Rectal smooth muscle tissue (tissue), 1 donor: ENCODE measurements around the gene NEU4.

Source experiments
- H3K27ac ChIP-seq: one replicate; pipeline ENCODE4 v1.7.0; 2013; ENCODE audit warnings: low read depth, low read length, inconsistent platforms
- H3K27me3 ChIP-seq: one replicate; pipeline ENCODE4 v1.7.0; 2013; ENCODE audit warnings: low read length; ENCODE audit not compliant: control insufficient read depth, insufficient read depth
- H3K36me3 ChIP-seq: one replicate; pipeline ENCODE4 v1.7.0; 2013; ENCODE audit warnings: low read length; ENCODE audit not compliant: control insufficient read depth, insufficient read depth
- H3K4me1 ChIP-seq: one replicate; pipeline ENCODE4 v1.7.0; 2013; ENCODE audit warnings: low read length; ENCODE audit not compliant: control insufficient read depth, insufficient read depth
- H3K4me3 ChIP-seq: one replicate; pipeline ENCODE4 v1.7.0; 2013; ENCODE audit warnings: low read length
- H3K9ac ChIP-seq: one replicate; pipeline ENCODE4 v1.7.0; 2013; ENCODE audit warnings: low read length

NEU4 gene

DNA sequence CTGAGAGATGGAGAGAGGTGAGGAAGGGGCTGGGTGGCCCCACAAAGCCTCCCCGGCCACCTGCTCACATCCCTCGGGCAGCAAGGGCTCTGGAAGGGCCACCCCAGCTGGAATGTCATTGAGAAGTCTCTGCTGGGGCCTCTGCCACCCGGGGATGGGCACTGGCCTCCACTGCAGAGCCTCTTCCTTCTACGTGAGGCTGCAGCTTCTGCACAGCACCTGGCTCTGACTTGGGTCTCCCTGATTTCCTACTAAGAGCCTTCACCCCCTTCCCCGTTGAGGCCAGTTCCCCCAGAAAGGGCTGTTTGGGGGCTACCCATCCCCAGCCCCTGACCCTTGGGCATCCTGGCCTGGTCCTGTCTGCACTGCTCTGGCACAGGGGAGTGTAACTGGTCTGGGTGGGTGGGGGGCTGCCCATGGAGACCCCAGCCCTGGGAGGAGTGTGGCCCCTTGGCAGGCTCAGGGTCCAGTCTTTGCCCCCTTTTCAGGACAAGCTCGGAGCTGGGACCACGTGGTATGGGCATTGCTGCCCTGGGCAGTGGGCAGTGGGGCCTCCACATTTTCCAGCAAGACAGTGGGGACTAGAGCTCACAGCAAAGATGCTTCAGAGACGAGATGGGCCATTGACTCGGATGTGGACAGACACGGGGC, 44.1 kb downstream of the NEU4 start:
- Histone ChIP-seq H3K36me3 (no peaks in the 10 kb centered on the region), H3K4me3 (no peak overlapping the region), H3K9ac (no peak overlapping the region), H3K27ac (no peak overlapping the region), H3K27me3 (no peaks in the 10 kb centered on the region), H3K4me1 (no peaks in the 10 kb centered on the region)

DNA sequence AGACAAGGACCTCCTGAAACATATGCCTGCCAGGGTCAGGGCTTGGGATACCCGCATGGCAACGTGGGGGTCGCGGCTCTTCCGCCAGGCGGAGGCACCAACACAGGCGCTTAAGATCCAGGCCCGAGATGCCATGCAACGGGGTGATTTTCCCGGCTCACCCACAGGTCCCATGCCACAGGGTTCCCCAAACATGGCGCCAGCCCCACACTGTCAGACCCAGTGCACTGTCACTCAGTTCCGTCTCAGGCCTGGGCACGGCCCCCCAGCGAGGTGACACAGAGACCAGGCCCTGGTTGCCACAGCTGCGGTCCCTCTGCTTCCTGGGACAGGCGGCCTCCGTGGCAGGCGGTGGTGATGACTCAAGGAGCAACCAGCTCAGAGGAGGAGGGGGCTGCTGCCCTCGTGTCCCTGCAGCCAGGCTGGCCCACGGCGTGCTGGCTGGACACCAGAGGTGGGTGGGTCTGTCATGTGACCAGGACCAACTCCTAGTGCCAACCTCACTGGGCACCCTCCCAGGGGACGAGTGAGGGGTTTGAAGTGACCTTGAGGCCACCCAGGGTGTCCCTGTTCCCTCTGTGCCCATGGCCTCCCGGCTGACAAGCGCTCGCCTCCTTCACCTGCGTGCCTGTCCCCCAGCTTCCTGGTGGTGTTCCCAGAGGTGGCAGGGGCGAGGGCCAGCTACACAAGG, 44.8 kb downstream of the NEU4 start:
- H3K27me3 ChIP-seq: no peaks in the 10 kb centered on the region
- no peaks in the 10 kb centered on the region for H3K36me3 ChIP-seq
- H3K27ac ChIP-seq: no peak overlapping the region
- no peak overlapping the region for H3K4me3 ChIP-seq
- H3K4me1 ChIP-seq: no peaks in the 10 kb centered on the region
- no peak overlapping the region for H3K9ac ChIP-seq

DNA sequence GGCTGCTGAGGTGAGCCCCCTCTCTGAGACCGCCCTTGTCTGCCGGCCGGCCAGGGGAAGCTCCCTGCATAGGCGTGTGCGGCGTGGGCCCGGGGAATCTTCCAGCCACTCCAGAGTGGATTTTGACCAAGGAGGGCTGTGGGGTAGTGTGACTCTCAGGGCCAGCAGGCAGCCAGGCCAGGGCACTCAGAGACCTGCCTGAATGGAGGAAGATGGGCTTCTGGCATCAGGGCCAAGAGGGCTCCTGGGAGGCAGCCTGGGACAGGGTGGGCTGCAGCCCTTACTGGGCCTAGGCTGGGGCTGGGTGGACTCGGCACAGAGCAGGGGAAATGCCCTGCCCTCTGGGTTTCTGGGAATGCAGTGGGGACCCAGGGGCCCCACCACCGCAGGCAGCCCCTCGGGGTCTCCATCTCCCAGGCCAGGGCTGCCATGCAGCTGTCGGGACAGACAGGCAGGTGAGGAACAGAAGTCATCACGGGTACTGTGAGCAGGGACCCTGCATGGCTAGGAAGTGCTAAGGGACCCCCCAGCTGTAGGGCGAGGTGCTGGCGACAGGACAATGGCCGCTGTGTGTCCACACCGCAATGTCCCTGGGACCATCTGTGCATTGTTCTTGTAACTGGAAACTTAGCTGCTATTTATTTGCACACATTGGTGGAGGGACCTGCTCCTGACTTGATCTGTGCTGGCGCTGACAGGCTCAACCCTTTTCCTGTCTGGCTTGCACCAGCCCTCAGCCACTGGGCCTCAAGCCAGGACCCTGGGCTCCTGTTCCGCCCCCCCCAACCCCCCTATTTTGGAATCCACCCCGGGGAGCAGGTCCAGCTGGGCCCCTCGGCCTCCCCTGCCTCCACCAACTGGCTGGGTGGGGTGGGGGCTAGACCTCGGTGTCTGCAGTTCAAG, 45.6 kb downstream of the NEU4 start:
- Histone ChIP-seq H3K4me1 (peaks cover 2% of the 10 kb centered on the region), H3K4me3 (no peak overlapping the region), H3K9ac (no peak overlapping the region), H3K27me3 (no peaks in the 10 kb centered on the region), H3K27ac (no peak overlapping the region), H3K36me3 (no peaks in the 10 kb centered on the region)

DNA sequence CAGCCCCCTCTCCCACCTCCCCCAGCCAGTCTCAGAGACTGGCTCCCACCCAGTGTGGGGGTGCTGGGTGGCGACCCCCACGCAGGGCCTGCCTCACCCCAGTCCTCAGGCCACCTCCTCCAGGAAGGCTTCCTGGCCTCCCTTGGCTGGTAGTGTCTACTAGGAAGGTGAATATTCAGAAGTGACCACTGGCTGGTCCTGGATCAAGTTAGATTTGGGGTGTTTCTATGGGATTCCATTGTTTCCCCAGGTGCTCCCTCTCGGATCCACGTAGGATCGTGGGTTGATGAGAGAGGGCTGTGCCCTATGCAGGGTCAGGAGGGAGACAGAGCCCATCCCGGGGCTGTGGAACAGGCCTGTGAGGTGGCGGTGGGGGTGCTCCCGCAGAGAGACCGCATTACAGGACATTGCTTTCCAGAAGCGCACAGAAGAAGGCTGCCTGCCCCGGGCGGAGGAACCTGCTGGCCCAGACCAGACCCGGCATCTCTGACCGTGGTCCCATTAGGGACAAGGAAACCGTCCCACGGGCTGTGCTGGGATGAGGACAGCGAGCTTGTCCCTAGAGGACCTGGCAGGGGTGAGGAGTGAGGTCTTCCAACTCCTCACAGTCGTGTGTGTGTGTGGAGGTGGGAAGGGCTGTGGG, 46.4 kb downstream of the NEU4 start:
- no peaks in the 10 kb centered on the region for H3K27me3 ChIP-seq
- no peak overlapping the region for H3K27ac ChIP-seq
- H3K4me3 ChIP-seq: no peak overlapping the region
- peaks cover 2% of the 10 kb centered on the region for H3K4me1 ChIP-seq
- H3K36me3 ChIP-seq: no peaks in the 10 kb centered on the region
- H3K9ac ChIP-seq: no peak overlapping the region

DNA sequence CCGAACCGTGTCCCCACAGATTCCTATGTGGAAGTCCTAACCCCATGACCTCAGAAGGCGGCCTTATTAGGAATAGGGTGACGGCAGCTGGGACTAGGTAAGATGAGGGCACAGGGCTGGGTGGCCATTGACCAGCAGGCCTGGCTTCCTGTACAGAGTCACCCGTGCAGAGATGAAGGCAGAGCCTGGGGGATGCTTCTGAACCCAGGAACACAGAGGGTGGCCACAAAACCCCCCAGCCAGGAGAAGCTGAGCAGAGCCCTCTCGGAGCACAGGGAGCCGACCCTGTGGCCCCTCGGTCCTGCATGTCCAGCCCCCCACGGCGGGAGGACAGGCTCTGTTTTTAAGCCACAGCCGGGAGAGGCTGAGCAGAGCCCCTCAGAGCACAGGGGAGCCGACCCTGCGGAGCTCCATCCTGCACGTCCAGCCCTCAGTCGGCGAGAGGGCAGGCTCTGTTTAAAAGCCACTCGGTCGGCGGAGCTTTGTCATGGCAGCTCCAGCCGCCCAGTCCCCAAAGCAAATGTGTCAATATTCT, 47.0 kb downstream of the NEU4 start:
- H3K36me3 ChIP-seq: no peaks in the 10 kb centered on the region
- no peak overlapping the region for H3K9ac ChIP-seq
- H3K4me3 ChIP-seq: no peak overlapping the region
- no peak overlapping the region for H3K27ac ChIP-seq
- no peaks in the 10 kb centered on the region for H3K27me3 ChIP-seq
- peaks cover 2% of the 10 kb centered on the region for H3K4me1 ChIP-seq

DNA sequence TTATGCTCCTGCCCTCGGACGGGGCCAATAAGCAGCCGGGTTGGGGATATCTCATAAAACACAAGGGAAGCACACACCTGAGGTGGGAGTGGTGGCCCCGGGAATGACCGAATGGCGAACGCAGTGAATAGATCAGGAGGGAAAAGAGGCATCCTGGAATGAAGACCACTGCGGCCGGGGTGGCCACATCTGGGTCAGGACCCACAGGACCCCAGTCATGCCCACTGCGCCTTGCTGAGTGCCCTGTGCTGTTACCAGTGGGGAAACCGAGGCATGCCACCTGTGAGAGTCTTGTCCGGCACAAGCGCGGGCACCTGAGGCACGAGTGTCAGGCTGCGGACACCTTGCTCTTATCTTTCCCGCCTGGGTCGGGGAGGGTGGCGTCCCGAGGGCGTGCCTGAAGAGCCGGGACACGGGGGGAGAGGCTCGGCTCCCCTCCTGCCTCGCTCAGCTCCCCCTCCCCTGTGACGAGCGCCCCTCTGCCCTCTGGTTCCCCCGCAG, 48.1 kb downstream of the NEU4 start:
- Histone ChIP-seq H3K27me3 (no peaks in the 10 kb centered on the region), H3K4me3 (no peak overlapping the region), H3K9ac (no peak overlapping the region), H3K4me1 (peaks cover 2% of the 10 kb centered on the region), H3K27ac (no peak overlapping the region), H3K36me3 (no peaks in the 10 kb centered on the region)

DNA sequence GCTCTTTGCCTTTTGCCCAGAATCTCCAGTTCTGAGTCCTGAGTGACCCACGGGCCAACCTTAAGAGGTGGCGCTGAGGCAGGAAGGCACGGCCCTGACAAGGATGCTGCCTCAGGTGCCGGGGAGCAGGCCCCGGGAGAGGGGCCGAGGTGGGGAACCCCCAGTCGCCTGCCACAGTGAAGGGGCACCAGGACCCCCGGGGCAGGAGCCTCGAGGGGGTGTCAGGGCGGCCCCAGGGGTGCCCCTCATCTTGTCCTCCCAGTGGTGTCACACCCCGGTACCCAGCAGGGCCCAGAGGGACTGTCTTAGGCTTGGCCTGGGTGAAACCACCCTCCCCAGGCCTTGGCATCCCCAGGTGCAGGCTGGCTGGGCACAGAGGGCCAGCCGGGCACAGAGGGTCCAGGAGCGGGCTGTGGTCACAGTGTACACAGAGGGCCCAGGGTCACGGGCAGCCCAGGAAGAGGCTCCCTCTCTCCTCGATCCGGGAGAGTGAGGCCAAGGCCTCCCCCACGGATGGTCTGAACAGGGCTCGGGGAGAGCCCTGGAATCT, 48.7 kb downstream of the NEU4 start:
- H3K36me3 ChIP-seq: no peaks in the 10 kb centered on the region
- H3K27me3 ChIP-seq: no peaks in the 10 kb centered on the region
- peak overlapping the region; percentile 12 for H3K4me3 ChIP-seq
- no peak overlapping the region for H3K9ac ChIP-seq
- no peak overlapping the region for H3K27ac ChIP-seq
- peaks cover 2% of the 10 kb centered on the region for H3K4me1 ChIP-seq

DNA sequence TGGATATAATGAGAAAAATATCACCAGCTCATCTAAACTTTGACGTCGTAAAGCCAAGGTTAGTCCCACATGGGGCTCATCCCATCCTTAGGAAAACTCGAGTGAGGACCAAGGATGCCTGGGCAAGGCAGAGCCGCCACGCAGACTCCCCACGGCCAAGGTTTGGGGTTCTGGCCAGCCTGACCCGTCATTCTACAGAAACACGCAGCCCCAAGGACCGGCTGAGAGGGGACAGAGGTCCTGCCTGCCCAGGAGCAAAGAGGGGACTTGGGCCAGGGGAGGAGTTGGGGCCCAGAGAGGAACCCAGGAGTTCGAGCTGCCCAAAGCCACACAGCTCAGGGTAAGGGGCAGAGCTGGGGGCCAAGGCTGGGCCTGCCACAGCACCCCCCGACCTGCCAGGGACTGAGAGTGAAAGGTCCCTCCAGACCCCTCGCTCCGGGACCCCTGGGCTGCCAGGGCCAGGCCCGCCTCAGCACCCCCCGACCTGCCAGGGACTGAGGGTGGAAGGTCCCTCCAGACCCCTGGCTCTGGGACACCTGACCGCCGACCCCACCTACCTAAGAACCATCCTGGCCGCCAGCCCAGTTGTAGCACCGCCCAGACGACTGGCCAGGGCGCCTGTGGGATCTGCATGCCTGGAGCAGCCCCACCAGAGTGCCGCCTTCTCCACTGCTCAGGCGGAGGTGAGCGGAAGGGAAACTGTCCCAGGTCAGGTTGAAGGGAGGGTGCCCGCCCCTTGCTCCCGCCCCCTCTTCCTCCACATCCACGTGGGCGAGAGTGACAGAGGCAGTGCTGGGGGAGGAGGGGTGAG, 49.4 kb downstream of the NEU4 start, which contains the start of gene PDCD1:
Gene PDCD1, minus strand, starts transcription at position 689 of the 811 bp plus-strand sequence. Its CDS starts 56 bp downstream, at position 633.
- H3K4me3 ChIP-seq: peak within 1 kb of the TSS; percentile 25
- peaks cover 2% of the 10 kb centered on the region for H3K4me1 ChIP-seq
- no peak within 1 kb of the TSS for H3K9ac ChIP-seq
- H3K36me3 ChIP-seq: no peaks in the 10 kb centered on the region
- H3K27ac ChIP-seq: peak within 1 kb of the TSS; percentile 24
- peaks cover 3% of the 10 kb centered on the region for H3K27me3 ChIP-seq

DNA sequence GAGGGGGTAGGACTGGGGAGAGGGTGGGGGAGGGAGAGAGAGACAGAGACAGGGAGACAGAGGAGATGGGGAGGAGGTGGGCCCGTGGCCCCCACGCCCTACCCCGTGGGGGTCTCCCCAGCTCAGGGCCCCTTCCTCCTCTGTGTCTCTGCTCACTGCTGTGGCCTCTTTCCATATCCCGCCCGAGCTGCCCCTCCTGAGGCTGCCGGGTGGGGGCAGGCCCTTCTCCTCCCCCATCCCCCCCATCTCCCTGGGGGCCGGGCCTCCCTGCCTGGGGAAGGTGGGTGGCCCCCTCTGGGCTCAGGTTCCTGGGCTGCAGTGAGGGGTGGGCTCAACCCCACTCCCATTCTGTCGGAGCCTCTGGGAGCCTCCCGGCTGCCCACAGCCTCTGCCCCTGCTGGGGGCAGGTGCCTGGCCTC, 50.0 kb downstream of the NEU4 start:
- Histone ChIP-seq H3K36me3 (no peaks in the 10 kb centered on the region), H3K27ac (peak overlapping the region; percentile 24), H3K4me3 (no peak overlapping the region), H3K27me3 (peaks cover 3% of the 10 kb centered on the region), H3K9ac (no peak overlapping the region), H3K4me1 (peaks cover 2% of the 10 kb centered on the region)

DNA sequence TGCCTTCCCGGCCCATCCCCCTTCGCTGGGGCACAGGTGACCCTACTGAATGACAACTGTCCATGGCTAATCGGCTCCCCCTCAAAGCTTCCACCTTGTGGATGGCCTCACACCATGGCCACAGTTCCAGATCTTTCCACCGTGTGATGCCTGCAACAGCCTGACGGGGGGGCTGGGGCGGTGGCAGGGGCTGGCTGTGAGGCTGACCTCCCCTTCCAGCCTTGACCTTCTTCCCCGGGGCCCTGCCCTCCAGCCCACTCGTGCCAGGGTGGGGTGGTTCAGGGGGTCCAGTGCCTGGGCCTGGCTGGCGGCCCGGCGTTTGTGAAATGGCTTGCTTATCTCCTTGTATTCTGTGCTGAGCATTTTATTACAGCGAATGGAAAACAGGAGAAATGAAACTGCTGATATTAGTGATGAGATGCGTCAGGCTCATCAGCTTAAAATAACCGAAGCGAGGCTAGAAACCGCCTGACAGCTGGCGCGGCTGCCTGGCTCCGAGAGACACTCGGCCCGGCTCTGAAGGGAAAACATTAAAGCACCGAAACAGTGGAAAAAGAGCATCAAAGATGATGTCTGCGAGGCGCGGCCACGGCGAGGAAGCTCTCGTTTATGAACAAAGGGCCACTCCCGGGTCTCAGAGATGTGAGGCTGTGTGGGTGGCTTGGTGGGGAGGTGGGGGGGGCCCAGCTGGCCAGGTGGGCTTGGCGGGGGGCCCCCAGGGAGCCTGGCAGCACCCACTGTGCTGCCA, 50.6 kb downstream of the NEU4 start:
- peak overlapping the region; percentile 24 for H3K27ac ChIP-seq
- H3K9ac ChIP-seq: no peak overlapping the region
- peak overlapping the region; percentile 25 for H3K4me3 ChIP-seq
- H3K36me3 ChIP-seq: no peaks in the 10 kb centered on the region
- peaks cover 2% of the 10 kb centered on the region for H3K4me1 ChIP-seq
- peaks cover 9% of the 10 kb centered on the region for H3K27me3 ChIP-seq
